Neural progenitor cell (in vitro differentiated cells): Measurements from ENCODE around the gene DENND4C. TPM values are rescaled to one million over a fixed set of nuclear protein-coding genes. Genes with fewer than 3 reads are reported as not detected.

Source experiments
- DNase-seq: peaks from one replicate; pipeline ENCODE4 v3.0.0-alpha.2; 2016; ENCODE audit warnings: low spot score
- H2AFZ ChIP-seq: fragments of 200-600 bp; sonication (generic); replicated peaks from 2 replicates; pipeline ENCODE4 v1.6.1; 2016; ENCODE audit warnings: antibody characterized with exemption
- H3F3A ChIP-seq: fragments of 200-600 bp; sonication (generic); 2 replicates; pipeline ENCODE4 v1.6.1; 2016; ENCODE audit warnings: antibody characterized with exemption, low read depth
- H3K27ac ChIP-seq: fragments of 200-600 bp; sonication (generic); 2 replicates; pipeline ENCODE4 v1.5.1; 2016; ENCODE audit warnings: mild to moderate bottlenecking
- H3K27me3 ChIP-seq: fragments of 200-600 bp; sonication (generic); 2 replicates; pipeline ENCODE4 v1.6.1; 2016; ENCODE audit warnings: mild to moderate bottlenecking, moderate library complexity
- H3K36me3 ChIP-seq: fragments of 200-600 bp; sonication (generic); 2 replicates; pipeline ENCODE4 v1.5.1; 2016
- H3K4me1 ChIP-seq: fragments of 200-600 bp; sonication (generic); 2 replicates; pipeline ENCODE4 v1.6.1; 2016; ENCODE audit warnings: mixed run types
- H3K4me2 ChIP-seq: fragments of 200-600 bp; sonication (generic); 2 replicates; pipeline ENCODE4 v1.6.1; 2016
- H3K4me3 ChIP-seq: fragments of 200-600 bp; sonication (generic); 2 replicates; pipeline ENCODE4 v1.5.1; 2016
- H3K79me2 ChIP-seq: fragments of 200-600 bp; sonication (generic); 2 replicates; pipeline ENCODE4 v1.6.1; 2016; ENCODE audit warnings: low read depth
- H3K9ac ChIP-seq: fragments of 200-600 bp; sonication (generic); 2 replicates; pipeline ENCODE4 v1.6.1; 2016
- H3K9me3 ChIP-seq: fragments of 200-600 bp; sonication (generic); 2 replicates; pipeline ENCODE4 v1.5.1; 2016; ENCODE audit warnings: low read depth
- H4K20me1 ChIP-seq: fragments of 200-600 bp; sonication (generic); 2 replicates; pipeline ENCODE4 v1.6.1; 2016; ENCODE audit warnings: low read depth
- H3K27ac Mint-ChIP-seq: 3 replicates; pipeline ENCODE4 v1.8.0; 2021; ENCODE audit warnings: mixed read lengths
- H3K27me3 Mint-ChIP-seq: 2 replicates; pipeline ENCODE4 v1.8.0; 2022; ENCODE audit warnings: low read depth, mild to moderate bottlenecking, inconsistent platforms, moderate library complexity, mixed read lengths; ENCODE audit not compliant: insufficient read depth
- H3K36me3 Mint-ChIP-seq: 3 replicates; pipeline ENCODE4 v1.8.0; 2021; ENCODE audit warnings: mixed read lengths
- H3K4me1 Mint-ChIP-seq: 3 replicates; pipeline ENCODE4 v1.8.0; 2021; ENCODE audit warnings: mixed read lengths
- H3K4me3 Mint-ChIP-seq: 3 replicates; pipeline ENCODE4 v1.8.0; 2021; ENCODE audit warnings: mild to moderate bottlenecking, moderate library complexity, mixed read lengths
- H3K9me3 Mint-ChIP-seq: 3 replicates; pipeline ENCODE4 v1.8.0; 2020; ENCODE audit warnings: mixed read lengths
- CTCF ChIP-seq: fragments of 200-600 bp; sonication (generic); IDR thresholded peaks from 2 replicates; pipeline ENCODE4 v1.5.1; 2017; ENCODE audit warnings: antibody characterized with exemption, mild to moderate bottlenecking
- EZH2 ChIP-seq: fragments of 200-600 bp; sonication (generic); IDR thresholded peaks from 2 replicates; pipeline ENCODE4 v1.6.1; 2017; ENCODE audit warnings: antibody characterized with exemption, mild to moderate bottlenecking, moderate library complexity
- EZH2phosphoT487 ChIP-seq: fragments of 200-600 bp; sonication (generic); IDR thresholded peaks from 2 replicates; pipeline ENCODE4 v1.6.1; 2017; ENCODE audit warnings: antibody characterized with exemption
- total RNA-seq: library from RNA; depleted of rRNA; stranded (reverse); fragments of >200 nt; gene quantifications from 2 replicates; pipeline ENCODE4 v1.2.3, GENCODE V29; 2015; ENCODE audit warnings: low replicate concordance

The DENND4C gene
- total RNA-seq, 1 donor from 2014 or later: 73.4 TPM

- no peaks in the 10 kb centered on the region for H3K9me3 Mint-ChIP-seq
- H3K79me2 ChIP-seq: no peaks in the 10 kb centered on the region
- peaks cover 4% of the 10 kb centered on the region for H3K4me1 Mint-ChIP-seq
- H3K27ac ChIP-seq: no peak overlapping the region
- H3K9ac ChIP-seq: no peak overlapping the region
- no peak overlapping the region for H3K4me3 Mint-ChIP-seq
- no peaks in the 10 kb centered on the region for H4K20me1 ChIP-seq
- peak overlapping the region; percentile 98 for H2AFZ ChIP-seq
- no peaks in the 10 kb centered on the region for H3K27me3 ChIP-seq
- H3K36me3 Mint-ChIP-seq: no peaks in the 10 kb centered on the region
- peaks cover 5% of the 10 kb centered on the region for H3F3A ChIP-seq
- no peaks in the 10 kb centered on the region for H3K36me3 ChIP-seq
- TF ChIP-seq EZH2phosphoT487 (no peak), CTCF (no peak), EZH2 (no peak)
- peak overlapping the region; percentile 48 for H3K27ac Mint-ChIP-seq
- no peak overlapping the region for H3K4me3 ChIP-seq
- H3K4me2 ChIP-seq: no peak overlapping the region
- H3K9me3 ChIP-seq: no peaks in the 10 kb centered on the region
- peaks cover 8% of the 10 kb centered on the region for H3K4me1 ChIP-seq
- DNase-seq: peak; percentile 7
- H3K27me3 Mint-ChIP-seq: peaks cover 3% of the 10 kb centered on the region
These were observed 28.3 kb upstream of the DENND4C start for GRCh38 chr9:19201899-19202891.

- H3K36me3 Mint-ChIP-seq: no peaks in the 10 kb centered on the region
- Histone ChIP-seq H3K4me3 (no peak overlapping the region), H3K27me3 (no peaks in the 10 kb centered on the region), H4K20me1 (no peaks in the 10 kb centered on the region), H3K9me3 (no peaks in the 10 kb centered on the region), H3K79me2 (no peaks in the 10 kb centered on the region), H3K27ac (no peak overlapping the region), H3F3A (peaks cover 5% of the 10 kb centered on the region), H3K4me1 (peaks cover 8% of the 10 kb centered on the region), H2AFZ (peak overlapping the region; percentile 98), H3K4me2 (no peak overlapping the region), H3K9ac (no peak overlapping the region), H3K36me3 (no peaks in the 10 kb centered on the region)
- no peaks in the 10 kb centered on the region for H3K9me3 Mint-ChIP-seq
- H3K27ac Mint-ChIP-seq: no peak overlapping the region
- no peak overlapping the region for H3K4me3 Mint-ChIP-seq
- H3K27me3 Mint-ChIP-seq: peaks cover 3% of the 10 kb centered on the region
- H3K4me1 Mint-ChIP-seq: peaks cover 4% of the 10 kb centered on the region
- TF ChIP-seq CTCF (no peak), EZH2phosphoT487 (no peak), EZH2 (no peak)
- DNase-seq: no peak
These were observed 27.4 kb upstream of the DENND4C start for GRCh38 chr9:19203058-19203457.

DNA sequence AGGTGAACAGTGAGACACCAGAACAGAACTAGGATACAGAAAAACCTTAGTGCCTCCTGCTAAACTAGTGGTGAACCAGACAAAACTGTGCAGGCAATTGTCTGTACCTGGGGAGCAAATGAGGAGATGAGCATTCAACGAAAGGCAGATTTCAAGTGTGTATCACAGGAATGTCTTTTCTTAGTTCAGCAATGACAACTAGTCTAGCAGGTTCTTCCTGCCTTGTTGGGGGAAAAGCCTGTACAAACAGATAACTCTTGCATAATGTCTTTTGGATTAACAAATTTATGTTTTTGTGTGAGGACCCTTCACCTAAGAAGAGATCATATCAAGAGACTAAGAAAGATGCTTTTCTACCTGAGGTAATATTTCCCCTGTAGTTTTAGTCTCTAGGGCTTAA, 21.8 kb upstream of the DENND4C start:
- no peak overlapping the region for H3K27ac Mint-ChIP-seq

More for the DNA sequence above, 21.8 kb upstream of the DENND4C start:
- Histone ChIP-seq H3K4me3 (no peak overlapping the region), H3K27ac (no peak overlapping the region), H3K36me3 (no peaks in the 10 kb centered on the region), H2AFZ (no peak overlapping the region), H3K79me2 (no peaks in the 10 kb centered on the region), H3K27me3 (no peaks in the 10 kb centered on the region), H3K4me2 (no peak overlapping the region), H3F3A (no peaks in the 10 kb centered on the region), H3K4me1 (no peaks in the 10 kb centered on the region), H3K9ac (no peak overlapping the region), H4K20me1 (no peaks in the 10 kb centered on the region), H3K9me3 (no peaks in the 10 kb centered on the region)
- Mint-ChIP-seq H3K27me3 (no peaks in the 10 kb centered on the region), H3K4me3 (no peak overlapping the region), H3K4me1 (no peaks in the 10 kb centered on the region), H3K36me3 (no peaks in the 10 kb centered on the region), H3K9me3 (no peaks in the 10 kb centered on the region)
- DNase-seq: no peak
- TF ChIP-seq EZH2 (no peak), EZH2phosphoT487 (no peak), CTCF (no peak)
